Hippocampal formation (tissue), 2 donors: ENCODE measurements around the gene CDKN1A.

Experiments
- DNase-seq, 2 donors: peaks; one replicate each; lab custom pipeline; 2025; lab: John Stamatoyannopoulos, UW

CDKN1A gene

GRCh38 chr6:36677059-36677749, 1.3 kb upstream of the CDKN1A start:
- no peak for DNase-seq

DNA sequence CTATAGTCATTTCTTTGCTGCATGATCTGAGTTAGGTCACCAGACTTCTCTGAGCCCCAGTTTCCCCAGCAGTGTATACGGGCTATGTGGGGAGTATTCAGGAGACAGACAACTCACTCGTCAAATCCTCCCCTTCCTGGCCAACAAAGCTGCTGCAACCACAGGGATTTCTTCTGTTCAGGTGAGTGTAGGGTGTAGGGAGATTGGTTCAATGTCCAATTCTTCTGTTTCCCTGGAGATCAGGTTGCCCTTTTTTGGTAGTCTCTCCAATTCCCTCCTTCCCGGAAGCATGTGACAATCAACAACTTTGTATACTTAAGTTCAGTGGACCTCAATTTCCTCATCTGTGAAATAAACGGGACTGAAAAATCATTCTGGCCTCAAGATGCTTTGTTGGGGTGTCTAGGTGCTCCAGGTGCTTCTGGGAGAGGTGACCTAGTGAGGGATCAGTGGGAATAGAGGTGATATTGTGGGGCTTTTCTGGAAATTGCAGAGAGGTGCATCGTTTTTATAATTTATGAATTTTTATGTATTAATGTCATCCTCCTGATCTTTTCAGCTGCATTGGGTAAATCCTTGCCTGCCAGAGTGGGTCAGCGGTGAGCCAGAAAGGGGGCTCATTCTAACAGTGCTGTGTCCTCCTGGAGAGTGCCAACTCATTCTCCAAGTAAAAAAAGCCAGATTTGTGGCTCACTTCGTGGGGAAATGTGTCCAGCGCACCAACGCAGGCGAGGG, 594 bp upstream of the CDKN1A start:
- no peak for DNase-seq

DNA sequence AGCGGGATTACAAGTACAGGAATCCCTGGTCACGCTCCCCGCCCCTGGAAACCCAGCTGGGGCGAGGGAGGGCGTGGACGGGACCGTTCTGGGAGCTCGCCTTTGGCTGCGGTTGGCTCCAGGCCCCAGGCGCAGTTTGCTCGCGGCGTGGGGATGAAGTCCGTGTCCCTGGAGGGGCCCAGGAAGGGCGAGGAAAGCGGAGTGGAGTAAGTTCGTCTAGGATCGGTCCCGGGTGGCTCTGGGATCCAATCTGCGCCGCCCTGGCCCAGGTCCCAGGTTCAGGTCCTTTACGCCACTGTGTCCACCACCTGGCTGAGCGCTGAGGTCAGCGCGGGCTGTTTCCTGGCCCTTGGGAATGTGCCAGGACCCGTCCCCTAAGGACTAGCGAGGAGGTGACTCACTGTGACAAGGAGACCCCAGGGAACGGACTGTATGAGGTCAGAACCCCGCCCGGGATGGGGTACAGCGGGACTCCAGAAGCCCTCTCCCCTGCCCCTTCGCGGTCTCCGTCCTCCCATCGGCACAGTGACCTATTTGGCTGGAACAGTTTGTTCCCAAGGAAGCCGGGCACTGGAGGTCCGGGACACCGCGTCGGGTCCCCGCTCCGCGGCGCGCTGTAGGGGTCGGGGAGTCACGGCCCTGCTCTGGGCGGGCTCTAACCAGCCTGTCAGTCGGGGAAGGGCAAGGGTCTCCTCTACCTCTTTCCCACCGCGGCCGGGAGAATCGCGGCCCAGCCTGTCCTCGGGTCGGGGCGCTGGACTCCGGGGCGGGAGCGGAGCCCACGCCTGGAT, 724 bp downstream of the CDKN1A start:
- DNase-seq: peak in 1 of 2 donors; percentile 42

DNA sequence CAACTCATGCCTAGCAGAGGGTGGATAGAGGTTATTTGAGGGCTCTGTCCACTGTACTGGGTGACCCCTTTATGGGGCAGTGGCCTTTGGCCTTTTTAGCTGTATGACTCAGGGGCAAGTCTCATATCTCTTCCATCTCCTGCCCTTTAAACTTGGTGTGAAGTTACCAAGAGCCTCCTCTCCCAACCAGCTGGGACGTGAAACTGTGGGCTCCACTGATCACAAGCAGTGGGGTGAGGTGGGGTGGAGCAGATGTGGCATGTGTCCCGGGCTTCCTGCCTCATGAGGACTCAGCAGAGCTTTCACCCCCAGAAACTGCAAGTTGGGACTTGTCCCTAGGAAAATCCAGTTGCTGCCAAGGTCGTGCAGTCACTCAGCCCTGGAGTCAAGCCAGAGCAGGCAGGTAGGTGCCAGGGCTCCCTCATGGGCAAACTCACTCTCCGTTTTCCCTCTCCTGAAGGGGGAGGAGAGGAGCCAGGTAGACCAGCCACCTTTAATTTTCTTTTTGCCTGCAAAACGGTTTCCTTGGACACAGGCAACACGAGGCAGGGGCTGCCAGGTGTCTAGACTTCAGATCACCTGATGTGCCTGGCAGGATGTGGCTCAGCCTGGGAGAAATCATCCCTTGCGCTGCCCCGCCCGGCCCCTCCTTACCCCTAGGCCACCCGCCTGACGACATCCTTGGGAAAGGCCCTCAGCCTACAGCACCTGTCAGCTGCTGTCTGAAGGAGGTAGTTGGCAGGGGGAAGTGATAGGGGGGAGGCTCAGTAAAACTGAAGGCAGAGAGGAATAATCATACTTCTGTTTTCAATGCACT, 4.0 kb downstream of the CDKN1A start:
- DNase-seq: no peak

DNA sequence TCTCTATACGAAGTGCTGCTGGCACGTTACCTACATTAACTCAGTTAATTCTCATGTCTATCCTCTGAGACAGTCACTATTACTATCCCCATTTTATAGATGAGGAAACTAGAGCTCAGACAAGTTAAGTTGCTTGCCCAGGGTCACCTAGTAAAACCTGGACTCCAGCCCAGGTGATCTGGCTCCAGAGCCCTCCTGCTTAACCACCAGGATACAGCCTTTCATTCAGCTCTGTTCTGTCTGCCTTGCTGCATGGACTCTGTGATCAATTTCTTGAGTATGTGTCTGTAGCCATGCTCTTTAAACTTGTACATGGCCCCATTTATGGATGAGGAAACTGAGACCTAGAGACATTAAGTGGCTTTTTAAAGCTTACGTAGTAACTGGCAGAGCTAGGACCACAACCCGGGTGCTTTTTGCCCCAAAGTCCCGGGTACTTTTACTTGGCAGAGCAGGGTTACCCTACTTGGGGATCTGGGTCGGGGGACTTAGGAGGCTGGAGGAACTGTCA, 4.7 kb downstream of the CDKN1A start:
- no peak for DNase-seq

DNA sequence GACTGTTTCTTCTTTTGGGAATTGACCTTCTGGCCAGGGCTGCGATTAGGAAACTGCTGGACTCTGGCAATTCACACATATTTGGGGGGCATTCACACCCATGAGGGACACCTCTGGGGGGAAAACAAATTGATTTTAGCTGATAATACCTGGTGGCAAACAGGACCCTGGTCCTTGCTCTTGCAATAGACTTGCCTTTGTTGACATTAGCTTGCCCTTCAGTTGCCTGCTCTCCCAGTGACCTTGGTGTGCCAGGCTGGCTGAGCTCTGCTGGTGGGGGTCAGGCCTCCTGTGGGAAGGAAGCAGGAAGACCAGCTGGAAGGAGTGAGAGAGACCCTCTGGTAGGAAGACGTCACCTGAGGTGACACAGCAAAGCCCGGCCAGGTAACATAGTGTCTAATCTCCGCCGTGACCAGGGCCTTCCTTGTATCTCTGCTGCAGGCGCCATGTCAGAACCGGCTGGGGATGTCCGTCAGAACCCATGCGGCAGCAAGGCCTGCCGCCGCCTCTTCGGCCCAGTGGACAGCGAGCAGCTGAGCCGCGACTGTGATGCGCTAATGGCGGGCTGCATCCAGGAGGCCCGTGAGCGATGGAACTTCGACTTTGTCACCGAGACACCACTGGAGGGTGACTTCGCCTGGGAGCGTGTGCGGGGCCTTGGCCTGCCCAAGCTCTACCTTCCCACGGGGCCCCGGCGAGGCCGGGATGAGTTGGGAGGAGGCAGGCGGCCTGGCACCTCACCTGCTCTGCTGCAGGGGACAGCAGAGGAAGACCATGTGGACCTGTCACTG, 5.3 kb downstream of the CDKN1A start:
- no peak for DNase-seq

DNA sequence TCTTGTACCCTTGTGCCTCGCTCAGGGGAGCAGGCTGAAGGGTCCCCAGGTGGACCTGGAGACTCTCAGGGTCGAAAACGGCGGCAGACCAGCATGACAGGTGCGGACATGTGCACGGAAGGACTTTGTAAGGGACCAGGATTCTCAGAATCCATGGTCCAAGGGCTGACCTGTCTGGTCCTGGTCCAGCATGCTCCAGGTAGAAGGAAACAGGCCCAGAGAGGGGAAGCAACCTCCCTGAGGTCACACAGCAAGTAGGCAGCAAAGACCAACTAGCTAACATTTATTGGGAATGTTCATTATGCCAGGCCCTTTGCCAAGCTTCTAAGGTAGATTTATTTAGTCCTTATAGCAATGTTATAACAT, 5.9 kb downstream of the CDKN1A start:
- no peak for DNase-seq

DNA sequence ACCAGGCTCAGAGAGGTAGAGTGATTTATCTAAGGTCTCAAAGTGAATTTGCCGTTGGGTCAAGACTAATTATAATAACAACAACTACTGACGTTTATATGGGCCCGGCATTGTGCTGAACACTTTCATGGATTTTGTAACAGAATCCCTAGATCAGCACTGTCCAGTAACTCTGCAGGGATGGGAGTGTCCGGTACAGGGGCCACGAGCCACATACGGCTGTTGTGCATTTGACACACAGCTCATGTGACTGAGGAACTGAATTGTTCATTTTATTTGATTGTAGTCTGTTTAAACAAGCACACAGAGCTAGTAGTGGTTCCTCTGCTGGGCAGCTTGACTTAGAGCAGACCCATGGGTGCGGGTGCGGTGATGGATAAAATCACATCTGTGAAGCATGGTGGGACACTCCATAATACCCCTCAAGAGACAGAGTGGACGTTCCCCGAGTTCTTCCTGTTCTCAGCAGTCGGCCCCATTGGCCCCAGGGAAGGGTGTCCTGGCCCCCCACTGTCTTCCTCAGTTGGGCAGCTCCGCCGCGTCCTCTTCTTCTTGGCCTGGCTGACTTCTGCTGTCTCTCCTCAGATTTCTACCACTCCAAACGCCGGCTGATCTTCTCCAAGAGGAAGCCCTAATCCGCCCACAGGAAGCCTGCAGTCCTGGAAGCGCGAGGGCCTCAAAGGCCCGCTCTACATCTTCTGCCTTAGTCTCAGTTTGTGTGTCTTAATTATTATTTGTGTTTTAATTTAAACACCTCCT, 6.8 kb downstream of the CDKN1A start:
- DNase-seq: no peak

DNA sequence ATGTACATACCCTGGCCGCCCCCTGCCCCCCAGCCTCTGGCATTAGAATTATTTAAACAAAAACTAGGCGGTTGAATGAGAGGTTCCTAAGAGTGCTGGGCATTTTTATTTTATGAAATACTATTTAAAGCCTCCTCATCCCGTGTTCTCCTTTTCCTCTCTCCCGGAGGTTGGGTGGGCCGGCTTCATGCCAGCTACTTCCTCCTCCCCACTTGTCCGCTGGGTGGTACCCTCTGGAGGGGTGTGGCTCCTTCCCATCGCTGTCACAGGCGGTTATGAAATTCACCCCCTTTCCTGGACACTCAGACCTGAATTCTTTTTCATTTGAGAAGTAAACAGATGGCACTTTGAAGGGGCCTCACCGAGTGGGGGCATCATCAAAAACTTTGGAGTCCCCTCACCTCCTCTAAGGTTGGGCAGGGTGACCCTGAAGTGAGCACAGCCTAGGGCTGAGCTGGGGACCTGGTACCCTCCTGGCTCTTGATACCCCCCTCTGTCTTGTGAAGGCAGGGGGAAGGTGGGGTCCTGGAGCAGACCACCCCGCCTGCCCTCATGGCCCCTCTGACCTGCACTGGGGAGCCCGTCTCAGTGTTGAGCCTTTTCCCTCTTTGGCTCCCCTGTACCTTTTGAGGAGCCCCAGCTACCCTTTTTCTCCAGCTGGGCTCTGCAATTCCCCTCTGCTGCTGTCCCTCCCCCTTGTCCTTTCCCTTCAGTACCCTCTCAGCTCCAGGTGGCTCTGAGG, 7.6 kb downstream of the CDKN1A start:
- DNase-seq: no peak

GRCh38 chr6:36686668-36687513, 8.4 kb downstream of the CDKN1A start:
- DNase-seq: no peak

- DNase-seq: no peak
These were observed 9.7 kb downstream of the CDKN1A start for GRCh38 chr6:36688063-36688738.

- no peak for DNase-seq
These were observed 10.2 kb downstream of the CDKN1A start for GRCh38 chr6:36688739-36689075.

- DNase-seq: no peak
These were observed 12.5 kb downstream of the CDKN1A start for GRCh38 chr6:36691011-36691410.

DNA sequence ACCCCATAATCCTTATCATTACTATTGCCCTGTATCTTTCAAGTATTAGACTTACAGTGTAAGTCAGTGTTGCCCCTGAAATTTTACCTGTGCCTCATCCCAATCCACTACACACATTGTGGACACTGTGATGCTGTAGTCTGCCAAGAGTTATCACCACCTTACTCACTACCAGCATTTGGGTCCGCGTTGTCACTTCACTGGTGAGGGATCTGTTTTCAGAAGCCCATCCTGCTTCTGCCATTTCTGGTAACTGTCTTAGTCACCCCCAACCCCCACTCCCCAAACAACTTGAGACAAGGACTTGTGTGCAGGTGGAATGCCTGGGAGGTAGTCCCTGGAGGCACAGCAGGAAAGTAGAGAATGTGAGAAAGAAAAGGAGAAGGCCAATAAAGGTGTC, 13.1 kb downstream of the CDKN1A start:
- no peak for DNase-seq

- DNase-seq: no peak
These were observed 13.7 kb downstream of the CDKN1A start for GRCh38 chr6:36692220-36692619.

GRCh38 chr6:36692861-36693702, 14.6 kb downstream of the CDKN1A start:
- DNase-seq: no peak

DNA sequence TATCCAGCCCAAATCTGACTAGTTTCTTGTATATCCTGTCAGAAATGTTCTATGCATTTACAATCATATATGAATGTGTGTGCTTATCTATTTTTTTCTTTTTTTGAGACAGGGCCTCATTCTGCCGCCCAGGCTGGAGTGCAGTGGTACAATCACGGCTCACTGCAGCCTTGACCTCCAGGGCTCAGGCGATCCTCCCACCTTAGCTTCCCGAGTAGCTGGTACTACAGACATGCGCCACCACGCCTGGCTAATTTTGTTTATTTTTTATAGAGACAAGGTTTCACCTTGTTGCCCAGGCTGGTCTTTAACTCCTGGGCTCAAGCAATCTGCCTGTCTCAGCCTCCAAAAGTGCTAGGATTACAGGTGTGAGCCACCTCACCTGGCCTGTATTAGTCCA, 16.1 kb downstream of the CDKN1A start:
- no peak for DNase-seq
